MG63 (cell line): ENCODE data around the gene RAB21. TPM values are rescaled to one million over a fixed set of nuclear protein-coding genes. Genes with fewer than 3 reads are reported as not detected.
"Not testable (repeated sequence)": the region's sequence is repeated elsewhere in the genome, so short reads cannot be mapped to it uniquely, and the experiment has no call there.

Experiments used
- DNase-seq: peaks from one replicate; pipeline ENCODE4 v3.0.0-alpha.2; 2020
- H3K27me3 ChIP-seq: fragments of 250-450 bp; sonication (Bioruptor Pico); 2 replicates; pipeline ENCODE4 v1.5.1; 2020; ENCODE audit warnings: mild to moderate bottlenecking, moderate library complexity
- H3K36me3 ChIP-seq: fragments of 250-450 bp; sonication (Bioruptor Pico); 2 replicates; pipeline ENCODE4 v1.5.1; 2020; ENCODE audit warnings: mild to moderate bottlenecking, moderate library complexity
- H3K4me3 ChIP-seq: fragments of 250-450 bp; sonication (Bioruptor Pico); 2 replicates; pipeline ENCODE4 v1.5.1; 2020; ENCODE audit warnings: mild to moderate bottlenecking, moderate library complexity
- H3K9me3 ChIP-seq: fragments of 250-450 bp; sonication (Bioruptor Pico); 2 replicates; pipeline ENCODE4 v1.5.1; 2020; ENCODE audit warnings: mild to moderate bottlenecking, moderate library complexity
- total RNA-seq: library from RNA; depleted of rRNA; stranded (reverse); fragments of >200 nt; shearing (Covaris generic); gene quantifications from 2 replicates; pipeline ENCODE4 v1.2.3, GENCODE V29; 2014; ENCODE audit warnings: low replicate concordance

RAB21 gene
- total RNA-seq, 1 experiment from 2014 or later, result 36.7 TPM

DNA sequence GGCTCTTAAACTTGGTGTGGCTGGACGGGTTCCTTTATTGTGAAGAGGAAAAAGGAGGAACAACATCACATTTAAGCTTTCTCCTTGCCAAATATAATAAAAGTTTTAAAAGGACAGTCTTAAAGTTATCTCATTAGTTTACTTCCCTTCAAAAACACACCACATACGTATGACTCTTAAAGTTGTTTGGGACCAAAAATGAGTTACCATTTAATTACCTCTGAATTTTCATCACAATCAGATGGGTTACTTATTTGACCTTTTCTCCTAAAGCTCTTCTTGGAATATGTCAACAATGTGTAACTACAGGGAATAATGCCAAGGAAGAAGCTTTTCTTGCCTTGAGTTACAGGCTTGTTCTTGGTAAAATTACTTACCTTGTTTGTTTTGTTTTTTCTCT lies 16.4 kb downstream of the RAB21 start:
- H3K27me3 ChIP-seq, result no peaks in the 10 kb centered on the region
- no peak for DNase-seq
- H3K9me3 ChIP-seq, result no peaks in the 10 kb centered on the region
- H3K4me3 ChIP-seq, result no peak overlapping the region
- peaks cover 28% of the 10 kb centered on the region for H3K36me3 ChIP-seq

DNA sequence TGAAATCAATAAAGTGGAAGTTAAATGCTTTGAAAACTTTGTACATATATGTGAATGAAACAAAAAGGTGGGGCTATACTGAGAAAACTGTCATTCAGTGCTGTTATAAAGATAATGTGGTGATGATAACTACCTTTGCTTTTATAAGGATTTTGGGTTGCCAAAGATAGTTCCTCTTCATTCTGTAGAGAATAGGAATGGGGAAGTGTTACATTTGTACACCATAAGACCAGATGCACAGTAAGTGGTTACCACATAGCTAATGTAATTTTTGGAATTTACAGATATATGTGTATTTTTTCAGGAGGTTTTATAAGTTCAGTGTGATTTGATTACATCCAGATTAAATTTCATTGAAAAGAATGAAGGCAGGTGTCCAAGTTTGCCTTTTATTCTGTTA lies 18.1 kb downstream of the RAB21 start:
- DNase-seq, result no peak
- no peak overlapping the region for H3K4me3 ChIP-seq
- no peaks in the 10 kb centered on the region for H3K9me3 ChIP-seq
- H3K36me3 ChIP-seq, result peaks cover 28% of the 10 kb centered on the region
- H3K27me3 ChIP-seq, result no peaks in the 10 kb centered on the region

DNA sequence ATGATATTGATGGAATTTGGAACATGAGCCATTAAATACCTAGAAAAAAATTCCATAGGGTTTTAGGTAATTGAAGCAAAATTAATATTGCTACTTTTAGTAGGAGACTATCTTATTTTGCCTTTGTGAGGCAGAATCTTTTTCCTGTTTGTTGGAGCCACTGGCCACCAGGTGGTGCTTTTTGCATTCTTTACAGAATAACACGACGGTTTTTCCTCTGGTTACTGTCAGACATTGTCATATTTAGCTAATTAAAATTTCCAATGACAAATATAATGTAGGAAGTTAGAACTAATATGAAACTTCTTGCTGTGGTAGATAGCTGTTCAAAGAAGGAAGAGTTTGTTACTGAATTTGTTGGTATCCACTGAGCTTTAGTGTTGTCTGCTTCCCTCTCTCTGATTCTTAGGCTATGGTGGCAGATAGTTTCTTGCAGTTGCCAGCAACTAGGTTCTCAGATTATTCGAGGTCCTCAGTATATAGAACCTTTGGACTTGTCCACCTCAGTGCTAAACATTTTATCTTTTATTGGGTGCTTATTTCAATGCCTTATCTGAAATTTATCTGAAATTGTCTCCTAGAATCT lies 25.7 kb downstream of the RAB21 start:
- peaks cover 16% of the 10 kb centered on the region for H3K36me3 ChIP-seq
- no peaks in the 10 kb centered on the region for H3K9me3 ChIP-seq
- H3K27me3 ChIP-seq, result no peaks in the 10 kb centered on the region
- DNase-seq, result peak; percentile 14
- no peak overlapping the region for H3K4me3 ChIP-seq

DNA sequence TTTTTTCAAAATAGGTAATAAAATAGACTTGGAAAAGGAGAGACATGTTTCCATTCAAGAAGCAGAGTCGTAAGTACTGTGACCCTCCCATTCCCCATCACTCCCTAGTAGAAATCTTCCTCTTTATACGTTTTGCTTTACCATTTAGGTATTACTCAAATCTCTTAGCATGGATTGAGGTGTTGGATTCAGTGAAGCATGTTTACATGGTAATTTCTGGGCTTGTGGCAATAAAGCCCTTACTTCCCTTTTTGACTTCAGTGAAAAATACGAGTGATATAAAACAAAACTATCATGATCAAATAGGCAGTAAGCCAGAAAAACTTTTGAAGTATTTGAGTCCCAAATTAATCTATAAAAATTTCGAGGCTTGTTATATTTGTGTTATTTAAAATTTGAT lies 27.4 kb downstream of the RAB21 start:
- DNase-seq, result no peak
- H3K27me3 ChIP-seq, result no peaks in the 10 kb centered on the region
- H3K4me3 ChIP-seq, result no peak overlapping the region
- no peaks in the 10 kb centered on the region for H3K9me3 ChIP-seq
- H3K36me3 ChIP-seq, result peaks cover 26% of the 10 kb centered on the region

DNA sequence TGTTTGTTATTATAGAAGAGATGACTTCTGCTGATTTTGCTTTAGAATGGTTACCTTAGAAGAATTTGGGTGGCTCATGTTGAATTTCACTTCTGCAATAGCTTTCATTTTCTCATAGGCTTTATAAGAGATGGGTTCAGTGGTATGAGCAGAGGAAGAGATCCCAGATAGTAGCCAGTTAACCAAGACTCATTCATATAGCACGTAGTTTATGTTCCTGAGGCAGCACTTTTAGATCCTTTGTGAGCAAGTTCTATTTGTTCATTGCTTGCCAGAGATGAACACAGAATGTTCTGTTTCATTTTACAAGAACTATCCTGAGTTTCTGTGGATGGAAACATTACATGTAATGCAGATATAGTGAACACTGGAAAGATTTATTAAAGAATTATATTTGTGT lies 32.2 kb downstream of the RAB21 start:
- Histone ChIP-seq H3K4me3 (no peak overlapping the region), H3K27me3 (no peaks in the 10 kb centered on the region), H3K9me3 (no peaks in the 10 kb centered on the region), H3K36me3 (peaks cover 22% of the 10 kb centered on the region)
- DNase-seq, result no peak

DNA sequence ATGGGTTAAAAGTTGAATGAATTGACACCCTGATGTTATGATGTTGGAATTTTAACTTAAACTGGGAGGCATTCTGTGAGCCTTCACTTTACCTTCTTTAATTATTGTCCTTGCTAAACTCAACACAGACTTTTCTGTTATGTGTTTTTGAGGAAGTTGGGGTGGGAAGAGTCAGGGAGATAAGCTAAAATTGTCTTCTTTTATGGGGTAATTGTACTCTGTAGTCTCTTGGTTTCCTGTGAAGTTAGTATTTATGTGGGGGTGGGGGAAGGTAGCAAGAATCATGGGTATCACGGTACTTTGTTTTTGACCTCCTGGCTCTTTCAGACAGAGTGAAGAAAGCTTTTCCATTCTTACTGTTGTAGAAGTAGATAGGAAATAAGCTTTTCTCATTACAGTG lies 32.9 kb downstream of the RAB21 start:
- H3K9me3 ChIP-seq, result no peaks in the 10 kb centered on the region
- no peak for DNase-seq
- no peak overlapping the region for H3K4me3 ChIP-seq
- no peaks in the 10 kb centered on the region for H3K27me3 ChIP-seq
- H3K36me3 ChIP-seq, result peaks cover 15% of the 10 kb centered on the region

DNA sequence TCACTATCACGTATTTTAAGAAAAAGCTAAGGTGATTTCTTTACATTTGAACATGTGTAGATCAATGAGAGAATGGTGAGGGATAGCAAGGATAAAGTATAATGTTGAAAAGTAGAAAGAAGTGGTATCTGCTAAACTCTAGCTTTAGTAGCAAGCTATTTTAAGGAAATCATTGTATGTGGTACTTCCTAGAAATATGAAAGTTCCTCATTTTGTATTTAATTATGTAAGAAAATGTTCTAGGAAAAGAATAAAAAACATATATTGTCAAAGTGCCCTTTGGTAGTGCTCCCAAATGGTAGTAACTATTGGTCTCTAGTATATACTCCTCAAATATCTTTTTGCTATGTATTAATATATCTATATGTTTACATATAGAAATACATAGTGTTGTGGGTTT lies 35.7 kb downstream of the RAB21 start:
- H3K9me3 ChIP-seq, result no peaks in the 10 kb centered on the region
- peaks cover 11% of the 10 kb centered on the region for H3K36me3 ChIP-seq
- DNase-seq, result no peak
- H3K27me3 ChIP-seq, result no peaks in the 10 kb centered on the region
- no peak overlapping the region for H3K4me3 ChIP-seq

DNA sequence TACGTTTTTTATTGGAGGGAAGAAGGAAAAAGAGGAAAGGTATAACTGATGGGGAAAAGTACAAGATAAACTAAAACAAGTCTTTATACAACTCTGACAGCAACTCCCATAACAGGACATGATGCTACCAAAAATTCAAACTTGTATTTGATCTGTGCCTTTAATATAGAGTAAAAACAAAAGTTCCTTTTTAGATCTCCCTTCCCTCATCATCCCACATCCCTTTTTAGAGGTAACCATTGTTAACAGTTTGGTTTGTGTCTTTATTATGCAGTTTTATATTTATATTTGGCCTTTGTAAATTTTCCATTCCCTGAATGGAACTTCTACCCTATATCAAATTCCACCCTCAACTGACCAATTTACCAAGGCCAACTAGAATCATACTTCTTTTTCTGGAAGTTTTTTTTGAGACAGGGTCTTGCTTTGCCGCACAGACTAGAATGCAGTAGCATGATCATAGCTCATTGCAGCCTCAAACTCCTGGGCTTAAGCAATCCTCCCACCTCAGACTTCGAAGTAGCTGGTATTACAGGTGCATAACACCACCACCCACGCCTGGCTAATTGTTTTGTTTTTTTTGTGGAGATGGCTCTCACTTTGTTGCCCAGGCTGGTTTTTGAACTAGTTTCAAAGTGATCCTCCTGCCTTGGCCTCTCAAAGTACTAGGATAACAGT lies 36.9 kb downstream of the RAB21 start:
- Histone ChIP-seq H3K27me3 (no peaks in the 10 kb centered on the region), H3K9me3 (no peaks in the 10 kb centered on the region), H3K36me3 (peaks cover 4% of the 10 kb centered on the region; the same call in 1 of the 2 replicates), H3K4me3 (no peak overlapping the region)
- no peak for DNase-seq

GRCh38 chr12:71792599-71792998 lies 37.9 kb downstream of the RAB21 start:
- Histone ChIP-seq H3K36me3 (no peaks in the 10 kb centered on the region), H3K4me3 (no peak overlapping the region), H3K27me3 (no peaks in the 10 kb centered on the region), H3K9me3 (no peaks in the 10 kb centered on the region)
- no peak for DNase-seq

DNA sequence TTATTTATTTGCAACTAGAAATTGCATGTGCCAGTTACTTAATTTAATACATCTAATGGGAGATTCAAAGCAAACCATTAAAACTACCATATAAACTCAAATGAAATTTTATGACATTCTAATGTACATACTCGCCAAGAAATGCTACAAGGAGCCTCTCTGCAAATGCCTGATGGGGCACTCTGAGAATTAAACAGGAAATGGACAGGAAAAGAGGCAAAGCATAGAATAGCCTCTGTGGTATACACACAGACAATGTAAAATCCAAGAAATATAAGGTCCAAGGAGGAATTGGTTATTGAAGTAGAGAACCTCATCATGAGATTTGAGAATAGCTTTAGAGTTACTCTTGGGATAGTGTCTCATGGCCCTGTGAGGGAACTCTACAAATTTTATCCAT lies 41.2 kb downstream of the RAB21 start:
- H3K27me3 ChIP-seq, result no peaks in the 10 kb centered on the region
- H3K9me3 ChIP-seq, result no peaks in the 10 kb centered on the region; the same call in 1 of the 2 replicates
- DNase-seq, result no peak
- no peak overlapping the region for H3K4me3 ChIP-seq
- no peaks in the 10 kb centered on the region for H3K36me3 ChIP-seq

DNA sequence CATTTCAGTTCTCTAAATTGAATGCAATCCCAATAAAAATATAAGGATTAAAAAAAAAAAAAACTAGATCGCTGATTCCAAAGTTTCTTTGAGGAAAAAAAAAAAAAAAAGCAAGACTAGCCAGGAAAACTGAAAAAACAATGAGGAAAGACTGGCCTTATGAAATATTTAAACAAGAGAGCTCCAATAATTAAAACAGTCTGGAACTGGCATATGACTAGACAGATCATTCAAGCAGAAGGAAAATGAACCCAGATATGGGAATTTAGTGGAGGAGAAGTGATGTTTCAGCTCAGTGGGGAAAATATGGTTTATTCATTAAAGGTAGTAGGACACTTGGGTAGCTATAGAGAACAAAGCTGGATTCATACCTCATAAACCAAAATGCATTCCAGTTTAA lies 42.9 kb downstream of the RAB21 start:
- no peak for DNase-seq
- Histone ChIP-seq H3K9me3 (no peaks in the 10 kb centered on the region; the same call in 1 of the 2 replicates), H3K4me3 (no peak overlapping the region), H3K27me3 (no peaks in the 10 kb centered on the region), H3K36me3 (no peaks in the 10 kb centered on the region)

GRCh38 chr12:71799106-71799505 lies 44.4 kb downstream of the RAB21 start:
- H3K4me3 ChIP-seq, result no peak overlapping the region
- no peaks in the 10 kb centered on the region; the same call in 1 of the 2 replicates for H3K9me3 ChIP-seq
- DNase-seq, result peak; percentile 59
- H3K36me3 ChIP-seq, result no peaks in the 10 kb centered on the region
- H3K27me3 ChIP-seq, result no peaks in the 10 kb centered on the region

GRCh38 chr12:71800177-71800576 lies 45.5 kb downstream of the RAB21 start:
- Histone ChIP-seq H3K9me3 (no peaks in the 10 kb centered on the region; the same call in 1 of the 2 replicates), H3K27me3 (no peaks in the 10 kb centered on the region)

DNA sequence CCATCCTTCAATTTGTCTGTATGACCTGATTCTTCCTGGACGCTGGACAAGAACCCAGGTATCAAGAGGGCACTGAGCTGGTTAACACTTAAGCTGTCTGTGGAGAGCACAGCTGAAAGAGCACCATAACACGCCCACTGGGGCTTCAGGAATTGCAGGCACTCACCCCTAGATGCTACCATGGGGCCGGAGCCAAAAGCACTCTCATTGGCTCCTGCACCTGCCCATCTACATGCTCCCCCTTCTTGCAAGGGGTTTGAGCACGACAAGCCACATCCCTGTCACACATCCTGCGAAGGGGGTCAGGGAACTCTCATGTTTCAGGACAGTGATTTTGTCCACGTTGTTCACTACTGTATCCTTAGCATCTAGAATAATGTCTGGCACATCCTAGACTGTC lies 49.8 kb downstream of the RAB21 start:
- Histone ChIP-seq H3K36me3 (no peaks in the 10 kb centered on the region), H3K4me3 (no peak overlapping the region), H3K27me3 (no peaks in the 10 kb centered on the region), H3K9me3 (no peaks in the 10 kb centered on the region; the same call in 1 of the 2 replicates)
- peak; percentile 3 for DNase-seq

More at GRCh38 chr12:71800177-71800576, 45.5 kb downstream of the RAB21 start:
- H3K36me3 ChIP-seq, result no peaks in the 10 kb centered on the region
- H3K4me3 ChIP-seq, result no peak overlapping the region
- no peak for DNase-seq

- H3K4me3 ChIP-seq, result no peak overlapping the region
- H3K27me3 ChIP-seq, result no peaks in the 10 kb centered on the region
- DNase-seq, result no peak
- H3K9me3 ChIP-seq, result no peaks in the 10 kb centered on the region
- no peaks in the 10 kb centered on the region for H3K36me3 ChIP-seq
Measured at GRCh38 chr12:71810921-71811320, 56.3 kb downstream of the RAB21 start.

DNA sequence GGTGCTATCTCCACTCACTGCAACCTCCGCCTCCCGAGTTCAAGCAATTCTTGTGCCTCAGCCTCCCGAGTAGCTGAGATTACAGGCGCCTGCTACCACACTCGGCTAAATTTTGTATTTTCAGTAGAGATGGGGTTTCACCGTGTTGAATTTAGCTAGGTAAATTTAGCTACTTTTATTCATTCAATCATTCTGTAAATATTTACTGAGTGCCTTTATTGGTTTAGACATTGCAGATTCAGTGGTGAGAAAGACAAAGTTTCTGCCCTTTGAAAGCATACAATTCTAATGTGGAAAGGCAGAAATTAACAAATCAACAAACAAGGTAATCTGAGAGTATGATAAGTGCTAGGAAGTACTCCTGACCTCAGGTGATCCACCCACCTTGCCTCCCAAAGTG lies 60.6 kb downstream of the RAB21 start:
- H3K9me3 ChIP-seq, DNase-seq, H3K36me3 ChIP-seq, H3K27me3 ChIP-seq, H3K4me3 ChIP-seq: not testable (repeated sequence)

DNA sequence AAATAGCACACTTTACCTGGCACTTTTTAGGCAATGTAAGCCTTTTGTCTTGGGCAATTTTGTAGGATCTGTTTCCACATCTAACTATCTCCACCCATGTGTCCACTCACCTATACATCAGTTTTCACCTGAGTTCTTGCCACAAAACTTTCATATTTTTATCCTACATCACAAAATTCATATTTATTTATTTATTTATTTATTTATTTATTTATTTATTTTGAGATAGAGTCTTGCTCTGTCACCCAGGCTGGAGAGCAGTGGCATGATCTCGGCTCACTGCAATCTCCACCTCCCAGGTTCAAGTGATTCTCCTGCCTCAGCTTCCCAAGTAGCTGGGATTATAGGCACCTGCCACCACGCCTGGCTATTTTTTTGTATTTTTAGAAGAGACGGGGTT lies 67.4 kb downstream of the RAB21 start:
- not testable (repeated sequence) for H3K27me3 ChIP-seq, H3K36me3 ChIP-seq, DNase-seq, H3K4me3 ChIP-seq, H3K9me3 ChIP-seq

DNA sequence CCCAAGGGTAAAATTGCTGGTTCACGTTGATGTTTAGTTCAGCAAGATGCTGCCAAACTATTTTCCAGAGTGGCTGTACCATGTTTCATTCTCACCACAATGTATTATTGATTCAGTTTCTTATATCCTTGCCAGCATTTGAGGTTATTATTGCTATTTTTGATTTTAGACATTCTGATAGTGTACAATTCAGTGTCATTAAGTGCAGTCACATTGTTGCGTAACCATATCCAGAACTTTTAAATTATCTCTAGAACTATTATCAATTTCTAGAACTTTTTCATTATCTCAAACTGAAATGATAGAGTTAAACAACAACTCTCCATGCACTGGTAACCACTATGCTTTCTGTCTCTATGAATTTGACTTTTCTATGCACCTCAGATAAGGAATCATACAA lies 74.2 kb downstream of the RAB21 start:
- Histone ChIP-seq H3K27me3 (no peaks in the 10 kb centered on the region), H3K4me3 (no peak overlapping the region), H3K36me3 (no peaks in the 10 kb centered on the region), H3K9me3 (no peaks in the 10 kb centered on the region)
- no peak for DNase-seq
